ENCODE data around the gene AMACR. TPM values are rescaled to one million over a fixed set of nuclear protein-coding genes. Genes with fewer than 3 reads are reported as not detected.
A peak's percentile ranks its signal among the peaks of the same experiment; 100 is the strongest.

Gene AMACR
- total and polyA plus RNA-seq, 3 experiments from 2014 or later: 7.1 to 12.8 (median 11.3) TPM

DNA sequence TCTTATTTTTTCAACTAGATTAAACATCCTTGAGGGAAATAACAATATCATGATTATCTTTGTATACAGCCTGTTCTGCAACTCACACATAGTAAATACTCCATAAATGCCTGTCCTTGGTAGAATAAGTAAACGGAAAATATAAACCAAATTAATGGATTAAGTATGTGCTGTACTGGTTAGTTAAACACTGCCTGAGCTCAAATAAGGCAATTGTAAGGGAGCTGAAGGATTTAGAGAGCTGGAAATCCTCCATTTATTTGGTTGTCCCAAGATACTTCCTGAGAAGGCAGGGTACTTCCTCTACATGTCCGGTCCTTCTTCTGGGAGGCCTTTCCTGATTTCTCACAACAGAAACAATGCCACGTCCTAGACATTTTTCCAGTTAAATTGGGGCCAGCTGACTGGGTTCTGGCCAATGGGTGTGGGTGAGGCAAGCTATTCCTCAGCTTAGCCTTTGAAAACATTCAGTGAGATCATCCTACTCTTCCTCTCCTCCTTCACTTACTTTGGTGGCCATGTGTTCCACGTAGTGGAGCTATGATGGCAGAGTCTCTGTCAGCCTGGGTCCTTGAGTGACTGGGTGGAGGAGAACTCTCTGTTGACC is 43.6 kb upstream of the AMACR start:
- Mint-ChIP-seq H3K27ac (peak overlapping the region in 1 of 8 donors; percentile 0), H3K36me3 (peaks cover 21 to 31% (median 29%) of the 10 kb centered on the region in 3 donors), H3K27me3 (peaks cover 0 to 2% of the 10 kb centered on the region in 2 donors), H3K4me3 (no peak overlapping the region), H3K9me3 (no peaks in the 10 kb centered on the region), H3K4me1 (peaks cover 0 to 3% (median 2%) of the 10 kb centered on the region in 3 donors)
- no peaks in the 10 kb centered on the region for H3K9me3 ChIP-seq (ENCODE audit: low read length)
- ChIA-PET POLR2A (no interaction called here), CTCF (no interaction called here)
- H3K27ac ChIP-seq (ENCODE audit: low read depth, low read length): no peak overlapping the region
- H3K4me1 ChIP-seq (ENCODE audit: insufficient read depth, low read length): no peaks in the 10 kb centered on the region
- no peaks in the 10 kb centered on the region for H3K36me3 ChIP-seq (ENCODE audit: insufficient read depth, low read length)
- H3K4me3 ChIP-seq (ENCODE audit: low read length): no peak overlapping the region
- H3K27me3 ChIP-seq (ENCODE audit: insufficient read depth, low read length, poor library complexity, severe bottlenecking): no peaks in the 10 kb centered on the region
- DNase-seq: no peak

GRCh38 chr5:34047774-34048572 is 40.1 kb upstream of the AMACR start:
- Histone ChIP-seq H3K36me3 (ENCODE audit: insufficient read depth, low read length) (no peaks in the 10 kb centered on the region), H3K9me3 (ENCODE audit: low read length) (no peaks in the 10 kb centered on the region), H3K27me3 (ENCODE audit: insufficient read depth, low read length, poor library complexity, severe bottlenecking) (no peaks in the 10 kb centered on the region), H3K4me1 (ENCODE audit: insufficient read depth, low read length) (peaks cover 9% of the 10 kb centered on the region), H3K27ac (ENCODE audit: low read depth, low read length) (no peak overlapping the region), H3K4me3 (ENCODE audit: low read length) (no peak overlapping the region)
- Mint-ChIP-seq H3K9me3 (no peaks in the 10 kb centered on the region), H3K4me1 (peaks cover 0 to 32% (median 19%) of the 10 kb centered on the region in 3 donors), H3K27me3 (peaks cover 0 to 2% of the 10 kb centered on the region in 2 donors), H3K36me3 (peaks cover 21 to 29% (median 28%) of the 10 kb centered on the region in 3 donors), H3K27ac (peak overlapping the region in 2 of 8 donors; percentile 17 to 73), H3K4me3 (no peak overlapping the region)
- POLR2A ChIA-PET: no interaction called here
- CTCF ChIA-PET: interaction anchor here (1.2 kb wide), 1 partner anchor 11 kb away, joined by 3 read pairs; no protein-coding TSS in a partner anchor
- no peak for DNase-seq

DNA sequence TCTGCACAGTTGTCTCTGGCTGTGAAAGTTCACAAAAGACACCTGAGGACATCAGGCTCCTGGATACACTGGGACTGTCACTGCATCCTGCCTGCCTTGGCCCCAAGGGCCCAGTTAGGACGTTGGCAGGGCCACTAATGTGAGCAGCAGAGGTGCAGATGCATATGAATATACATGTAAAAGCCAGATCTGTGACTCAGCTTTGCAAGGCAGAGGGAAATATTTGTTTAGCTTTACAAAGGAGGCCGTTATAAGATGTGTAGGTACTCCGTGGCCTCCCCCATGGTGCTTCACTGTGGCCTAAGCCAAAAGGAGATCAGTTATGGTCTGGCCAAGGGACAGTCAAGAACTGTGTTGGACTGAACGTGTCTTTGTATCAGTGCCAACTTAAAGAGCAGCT is 39.3 kb upstream of the AMACR start:
- Histone ChIP-seq H3K27ac (ENCODE audit: low read depth, low read length) (no peak overlapping the region), H3K9me3 (ENCODE audit: low read length) (no peaks in the 10 kb centered on the region), H3K27me3 (ENCODE audit: insufficient read depth, low read length, poor library complexity, severe bottlenecking) (no peaks in the 10 kb centered on the region), H3K4me3 (ENCODE audit: low read length) (no peak overlapping the region), H3K4me1 (ENCODE audit: insufficient read depth, low read length) (peaks cover 9% of the 10 kb centered on the region), H3K36me3 (ENCODE audit: insufficient read depth, low read length) (no peaks in the 10 kb centered on the region)
- no peaks in the 10 kb centered on the region for H3K9me3 Mint-ChIP-seq
- POLR2A ChIA-PET: no interaction called here
- H3K27me3 Mint-ChIP-seq: peaks cover 0 to 2% of the 10 kb centered on the region in 2 donors
- H3K27ac Mint-ChIP-seq: peak overlapping the region in 1 of 8 donors; percentile 43
- CTCF ChIA-PET: no interaction called here
- H3K4me1 Mint-ChIP-seq: peaks cover 0 to 32% (median 22%) of the 10 kb centered on the region in 3 donors
- no peak overlapping the region for H3K4me3 Mint-ChIP-seq
- H3K36me3 Mint-ChIP-seq: peaks cover 21 to 26% (median 25%) of the 10 kb centered on the region in 3 donors
- DNase-seq: no peak

DNA sequence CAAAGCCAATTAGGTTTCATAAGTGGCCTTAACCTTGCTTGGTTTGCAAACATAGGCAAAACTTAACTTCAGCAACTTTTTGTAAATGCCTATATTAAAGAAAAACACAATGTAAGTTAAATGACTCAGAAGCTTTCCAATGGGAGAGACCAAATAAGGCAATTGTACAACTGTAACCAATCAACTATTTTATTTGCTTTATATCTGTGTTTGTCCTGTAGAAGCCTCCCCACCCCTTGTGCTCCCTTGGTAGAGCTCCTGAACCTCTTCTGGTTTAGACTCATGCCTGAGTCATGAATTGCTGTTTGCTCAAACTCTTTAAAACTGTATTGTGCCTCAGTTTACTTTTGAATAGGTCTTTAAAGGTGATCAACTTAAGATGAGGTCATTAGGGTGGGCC is 38.1 kb upstream of the AMACR start:
- CTCF ChIA-PET: no interaction called here
- H3K9me3 Mint-ChIP-seq: no peaks in the 10 kb centered on the region
- Histone ChIP-seq H3K27ac (ENCODE audit: low read depth, low read length) (no peak overlapping the region), H3K9me3 (ENCODE audit: low read length) (no peaks in the 10 kb centered on the region), H3K36me3 (ENCODE audit: insufficient read depth, low read length) (no peaks in the 10 kb centered on the region), H3K4me1 (ENCODE audit: insufficient read depth, low read length) (peaks cover 9% of the 10 kb centered on the region), H3K4me3 (ENCODE audit: low read length) (no peak overlapping the region), H3K27me3 (ENCODE audit: insufficient read depth, low read length, poor library complexity, severe bottlenecking) (no peaks in the 10 kb centered on the region)
- no peak for DNase-seq
- H3K4me3 Mint-ChIP-seq: peak overlapping the region in 1 of 7 donors; percentile 16
- peak overlapping the region in 5 of 8 donors; percentile 5 to 78 (median 55) for H3K27ac Mint-ChIP-seq
- peaks cover 0 to 32% (median 22%) of the 10 kb centered on the region in 3 donors for H3K4me1 Mint-ChIP-seq
- peaks cover 0 to 2% of the 10 kb centered on the region in 2 donors for H3K27me3 Mint-ChIP-seq
- peaks cover 15 to 18% (median 17%) of the 10 kb centered on the region in 3 donors for H3K36me3 Mint-ChIP-seq
- POLR2A ChIA-PET: no interaction called here

- Mint-ChIP-seq H3K4me1 (peaks cover 0 to 32% (median 22%) of the 10 kb centered on the region in 3 donors), H3K36me3 (peaks cover 6 to 13% (median 7%) of the 10 kb centered on the region in 3 donors), H3K27ac (peak overlapping the region in 7 of 8 donors; percentile 53 to 95 (median 75)), H3K27me3 (peaks cover 0 to 2% of the 10 kb centered on the region in 2 donors), H3K4me3 (peak overlapping the region in 3 of 7 donors; percentile 28 to 73 (median 33)), H3K9me3 (no peaks in the 10 kb centered on the region)
- CTCF ChIA-PET: no interaction called here
- peak in 2 of 5 donors; percentile 14 to 48 for DNase-seq
- Histone ChIP-seq H3K9me3 (ENCODE audit: low read length) (no peaks in the 10 kb centered on the region), H3K27me3 (ENCODE audit: insufficient read depth, low read length, poor library complexity, severe bottlenecking) (no peaks in the 10 kb centered on the region), H3K27ac (ENCODE audit: low read depth, low read length) (no peak overlapping the region), H3K4me3 (ENCODE audit: low read length) (no peak overlapping the region), H3K4me1 (ENCODE audit: insufficient read depth, low read length) (peaks cover 9% of the 10 kb centered on the region), H3K36me3 (ENCODE audit: insufficient read depth, low read length) (no peaks in the 10 kb centered on the region)
- POLR2A ChIA-PET: no interaction called here
These were observed 37.2 kb upstream of the AMACR start for GRCh38 chr5:34045023-34045422.

- peaks cover 9% of the 10 kb centered on the region for H3K4me1 ChIP-seq (ENCODE audit: insufficient read depth, low read length)
- no peak within 1 kb of the TSS for H3K27ac ChIP-seq (ENCODE audit: low read depth, low read length)
- Mint-ChIP-seq H3K4me3 (peak within 1 kb of the TSS in 4 of 7 donors; percentile 4 to 68 (median 18)), H3K4me1 (peaks cover 0 to 32% (median 22%) of the 10 kb centered on the region in 3 donors), H3K36me3 (peaks cover 0 to 5% (median 2%) of the 10 kb centered on the region in 3 donors), H3K27me3 (peaks cover 0 to 2% of the 10 kb centered on the region in 2 donors), H3K27ac (peak within 1 kb of the TSS in 7 of 8 donors; percentile 73 to 91 (median 85)), H3K9me3 (no peaks in the 10 kb centered on the region)
- H3K9me3 ChIP-seq (ENCODE audit: low read length): no peaks in the 10 kb centered on the region
- peak in 2 of 5 donors; percentile 1 to 5 for DNase-seq
- ChIA-PET CTCF (no interaction called here), POLR2A (no interaction called here)
- H3K4me3 ChIP-seq (ENCODE audit: low read length): no peak within 1 kb of the TSS
- no peaks in the 10 kb centered on the region for H3K36me3 ChIP-seq (ENCODE audit: insufficient read depth, low read length)
- H3K27me3 ChIP-seq (ENCODE audit: insufficient read depth, low read length, poor library complexity, severe bottlenecking): no peaks in the 10 kb centered on the region
These were observed 35.4 kb upstream of the AMACR start, which contains the start of gene C1QTNF3 for GRCh38 chr5:34043099-34043876. C1QTNF3 (minus strand) TSS chr5:34043213; CDS start chr5:34043125, 88 bp downstream.

DNA sequence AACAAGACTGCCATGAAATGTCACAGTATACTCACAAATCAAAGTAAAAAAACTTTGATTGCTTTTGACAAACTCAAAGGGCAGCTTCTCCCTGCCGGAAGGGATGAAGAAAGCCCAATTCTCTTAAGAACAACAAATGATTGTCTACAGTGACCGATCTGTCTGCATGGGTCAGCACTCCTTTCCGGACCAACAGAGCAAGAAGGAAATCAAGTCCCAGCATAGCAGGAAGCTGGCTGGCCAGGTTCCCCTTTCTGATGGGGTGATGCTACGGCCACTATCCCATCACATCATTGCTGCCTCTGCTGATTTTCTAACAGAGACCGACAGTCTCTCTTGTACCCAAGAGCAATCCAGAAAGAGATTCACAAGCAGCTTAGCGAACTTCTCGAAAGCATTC is 34.5 kb upstream of the AMACR start:
- H3K36me3 Mint-ChIP-seq: peaks cover 0 to 7% (median 2%) of the 10 kb centered on the region in 3 donors
- ChIA-PET POLR2A (no interaction called here), CTCF (no interaction called here)
- Histone ChIP-seq H3K27ac (ENCODE audit: low read depth, low read length) (no peak overlapping the region), H3K27me3 (ENCODE audit: insufficient read depth, low read length, poor library complexity, severe bottlenecking) (no peaks in the 10 kb centered on the region), H3K4me1 (ENCODE audit: insufficient read depth, low read length) (peaks cover 9% of the 10 kb centered on the region), H3K36me3 (ENCODE audit: insufficient read depth, low read length) (no peaks in the 10 kb centered on the region), H3K9me3 (ENCODE audit: low read length) (no peaks in the 10 kb centered on the region), H3K4me3 (ENCODE audit: low read length) (no peak overlapping the region)
- H3K9me3 Mint-ChIP-seq: no peaks in the 10 kb centered on the region
- peaks cover 0 to 32% (median 22%) of the 10 kb centered on the region in 3 donors for H3K4me1 Mint-ChIP-seq
- H3K27ac Mint-ChIP-seq: peak overlapping the region in 5 of 8 donors; percentile 17 to 85 (median 79)
- H3K4me3 Mint-ChIP-seq: peak overlapping the region in 1 of 7 donors; percentile 17
- DNase-seq: no peak
- peaks cover 0 to 2% of the 10 kb centered on the region in 2 donors for H3K27me3 Mint-ChIP-seq
